HG03558 (cell line): ENCODE data around the gene CYREN.
"Not testable (repeated sequence)": the region's sequence is repeated elsewhere in the genome, so short reads cannot be mapped to it uniquely, and the experiment has no call there.

ENCODE experiments used
- ATAC-seq: cut with Tn5 transposase; IDR thresholded peaks from one replicate; pipeline ENCODE4 v1.9.1; 2021; ENCODE audit warnings: moderate number of reproducible peaks; ENCODE audit not compliant: unreplicated experiment; ENCODE audit errors: extremely low read depth

Gene CYREN

DNA sequence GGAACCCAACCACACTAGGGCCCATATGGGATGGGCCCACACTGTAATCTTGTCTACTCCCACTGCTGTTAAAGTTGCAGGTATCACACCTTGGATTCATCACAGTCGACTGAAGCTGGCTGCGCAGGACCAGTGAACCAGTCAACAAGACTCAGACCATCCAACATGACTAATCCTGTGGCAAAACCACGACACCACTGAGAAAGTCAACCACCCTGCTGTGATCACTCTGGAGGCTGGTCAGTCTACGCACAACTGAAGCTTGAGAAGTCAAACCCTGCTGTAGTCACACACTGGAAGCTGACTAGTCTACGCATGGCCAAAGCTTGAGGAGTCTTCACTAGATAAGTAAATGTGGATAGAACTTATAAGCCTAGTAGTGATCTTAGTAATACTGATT lies 9.6 kb upstream of the CYREN start:
- ATAC-seq, result no peak

DNA sequence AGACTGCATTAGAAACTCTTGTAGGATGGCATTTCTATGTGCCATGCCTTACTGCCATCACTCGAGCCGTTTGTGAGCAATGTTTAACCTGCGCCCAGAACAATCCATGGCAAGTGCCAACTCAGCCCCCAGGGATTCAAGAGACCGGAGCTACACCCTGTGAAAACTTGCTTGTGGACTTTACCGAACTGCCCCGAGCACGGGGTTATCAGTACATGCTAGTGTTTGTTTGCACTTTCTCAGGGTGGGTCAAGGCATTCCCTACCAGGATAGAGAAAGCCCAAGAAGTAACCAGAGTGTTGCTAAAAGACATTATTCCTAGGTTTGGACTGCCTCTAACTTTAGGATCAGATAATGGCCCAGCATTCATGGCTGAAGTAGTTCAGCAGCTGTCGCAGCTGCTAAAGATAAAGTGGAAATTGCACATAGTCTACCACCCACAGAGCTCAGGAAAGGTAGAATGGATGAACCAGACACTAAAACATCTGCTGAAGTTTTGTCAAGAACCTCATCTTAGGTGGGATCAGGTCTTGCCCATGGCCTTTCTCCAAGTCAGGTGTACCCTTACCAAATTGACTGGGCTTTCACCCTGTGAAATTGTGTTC lies 8.9 kb upstream of the CYREN start:
- ATAC-seq, result no peak

DNA sequence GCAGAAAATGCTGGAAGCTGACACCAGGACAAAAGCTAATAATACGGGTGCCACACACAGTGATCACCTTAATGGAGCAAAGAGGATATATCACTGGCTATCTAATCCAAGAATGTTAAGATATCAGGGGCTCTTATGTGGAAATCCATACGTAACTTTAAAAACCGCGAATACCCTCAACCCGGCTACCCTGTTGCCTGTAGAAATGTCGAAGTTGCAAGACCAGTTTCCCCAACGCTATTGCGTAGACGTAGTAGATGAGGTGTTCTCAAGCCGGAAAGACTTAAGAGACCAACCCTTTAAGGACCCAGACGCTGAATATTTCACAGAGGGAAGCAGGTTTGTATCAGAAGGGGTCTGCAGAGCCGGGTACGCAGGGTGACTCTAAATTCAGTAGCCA lies 7.9 kb upstream of the CYREN start:
- ATAC-seq, result no peak

DNA sequence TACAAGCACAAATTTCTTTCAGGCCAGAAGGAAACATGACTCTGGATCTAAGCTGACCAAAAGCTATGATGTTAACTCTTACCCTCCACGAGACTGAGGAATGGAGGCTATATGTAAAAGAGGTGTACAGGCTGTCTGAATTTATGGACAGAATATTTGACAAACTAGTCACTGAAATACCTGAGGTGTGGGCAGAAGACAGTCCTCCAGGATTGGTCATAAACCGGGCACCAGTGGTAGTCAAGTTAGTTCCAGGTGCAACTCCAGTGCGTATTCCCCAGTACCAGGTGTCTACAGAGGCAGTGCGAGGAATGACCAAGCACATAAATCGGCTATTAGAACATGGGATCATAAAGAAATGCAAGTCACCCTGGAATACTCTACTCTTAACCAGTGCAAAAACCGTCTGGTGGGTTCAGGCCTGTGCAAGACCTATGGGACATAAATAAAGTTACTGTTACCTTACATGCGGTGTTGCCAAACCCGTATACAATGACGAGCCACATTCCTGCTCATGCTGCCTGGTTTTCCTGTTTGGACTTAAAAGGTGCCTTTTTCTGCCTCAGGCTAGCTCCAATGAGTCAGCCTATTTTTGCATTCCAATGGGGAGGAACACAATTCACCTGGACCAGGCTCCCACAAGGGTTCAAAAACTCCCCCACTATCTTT lies 6.7 kb upstream of the CYREN start:
- no peak for ATAC-seq

DNA sequence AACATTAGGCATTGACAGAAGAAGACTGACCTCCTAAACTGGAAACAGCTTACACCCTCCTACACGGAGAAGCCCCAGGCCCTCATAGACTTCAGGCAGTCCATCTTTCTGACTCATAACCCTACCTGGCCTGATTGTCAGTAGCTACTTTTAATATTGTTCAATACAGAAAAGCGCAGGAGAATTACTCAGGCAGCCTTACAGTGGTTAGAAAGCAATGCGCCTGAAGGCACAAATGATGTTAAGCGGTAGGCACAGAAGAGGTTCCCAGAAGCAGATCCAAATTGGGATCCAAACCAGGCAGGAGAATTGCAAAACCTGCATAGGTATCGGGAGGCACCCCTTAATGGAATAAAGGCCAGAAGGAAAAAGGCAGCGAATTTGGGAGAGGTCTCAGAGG lies 5.4 kb upstream of the CYREN start:
- no peak for ATAC-seq

DNA sequence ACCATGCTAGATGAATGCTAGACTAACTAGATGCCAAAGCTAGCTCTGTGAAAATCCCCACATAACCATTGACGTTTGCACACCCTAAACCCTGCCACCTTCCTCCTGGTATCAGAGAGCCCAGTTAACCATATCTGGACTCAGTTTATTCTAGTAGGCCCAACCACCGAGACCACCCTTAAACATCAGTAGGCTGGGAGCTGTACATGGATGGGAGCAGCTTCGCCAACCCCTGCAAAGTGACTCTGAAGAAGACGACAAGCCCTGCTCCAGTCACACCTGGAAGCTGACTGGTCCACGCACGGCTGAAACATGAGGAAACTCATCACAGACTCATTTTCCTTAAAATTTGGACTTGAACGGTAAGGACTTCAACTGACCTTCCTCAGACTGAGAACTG lies 4.4 kb upstream of the CYREN start:
- no peak for ATAC-seq

DNA sequence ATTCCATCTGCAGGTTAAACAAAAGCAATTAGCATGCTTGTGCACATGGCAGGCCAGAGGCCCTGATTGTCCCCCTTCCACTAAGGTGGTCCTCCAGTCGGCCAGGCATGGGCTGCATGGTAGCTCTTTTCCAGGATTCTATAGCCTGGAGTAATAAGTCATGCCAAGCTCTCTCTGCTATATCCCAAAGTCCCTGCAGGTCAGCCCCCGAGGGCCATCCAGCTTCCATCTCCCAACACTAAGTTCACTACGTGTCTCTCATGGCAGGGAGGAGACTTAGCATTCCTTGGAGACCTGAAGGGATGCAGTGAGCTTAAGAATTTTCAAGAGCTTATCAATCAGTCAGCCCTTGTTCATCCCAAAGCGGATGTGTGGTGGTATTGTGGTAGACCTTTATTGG lies 3.4 kb upstream of the CYREN start:
- ATAC-seq, result not testable (repeated sequence)

DNA sequence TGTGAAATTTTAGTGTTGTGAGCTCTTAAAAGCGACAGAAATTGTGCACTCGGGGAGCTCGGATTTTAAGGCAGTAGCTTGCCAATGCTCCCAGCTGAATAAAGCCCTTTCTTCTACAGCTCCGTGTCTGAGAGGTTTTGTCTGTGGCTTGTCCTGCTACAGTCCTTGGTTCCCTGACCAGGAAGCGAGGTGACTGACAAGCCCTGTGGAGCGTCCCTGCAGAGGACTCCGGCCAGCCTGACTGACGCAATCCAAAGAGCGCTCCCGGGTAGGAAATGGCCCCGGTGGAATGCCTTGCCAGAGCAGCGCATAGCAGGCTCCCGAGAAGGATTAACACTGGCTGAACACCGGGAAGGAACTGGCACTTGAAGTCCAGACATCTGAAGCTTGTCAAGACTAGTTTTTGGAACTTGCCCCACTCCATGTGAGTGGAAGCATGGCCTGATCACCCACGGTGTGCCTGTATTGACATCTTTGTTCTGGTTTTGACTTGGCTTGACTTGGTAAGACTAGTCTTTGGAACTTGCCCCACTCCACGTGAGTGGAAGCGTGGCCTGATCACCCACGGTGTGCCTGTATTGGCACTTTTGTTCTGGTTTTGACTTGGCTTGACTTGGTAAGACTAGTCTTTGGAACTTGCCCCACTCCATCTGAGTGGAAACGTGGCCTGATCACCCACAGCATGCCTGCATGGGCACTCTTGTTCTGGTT lies 1.2 kb upstream of the CYREN start:
- not testable (repeated sequence) for ATAC-seq

DNA sequence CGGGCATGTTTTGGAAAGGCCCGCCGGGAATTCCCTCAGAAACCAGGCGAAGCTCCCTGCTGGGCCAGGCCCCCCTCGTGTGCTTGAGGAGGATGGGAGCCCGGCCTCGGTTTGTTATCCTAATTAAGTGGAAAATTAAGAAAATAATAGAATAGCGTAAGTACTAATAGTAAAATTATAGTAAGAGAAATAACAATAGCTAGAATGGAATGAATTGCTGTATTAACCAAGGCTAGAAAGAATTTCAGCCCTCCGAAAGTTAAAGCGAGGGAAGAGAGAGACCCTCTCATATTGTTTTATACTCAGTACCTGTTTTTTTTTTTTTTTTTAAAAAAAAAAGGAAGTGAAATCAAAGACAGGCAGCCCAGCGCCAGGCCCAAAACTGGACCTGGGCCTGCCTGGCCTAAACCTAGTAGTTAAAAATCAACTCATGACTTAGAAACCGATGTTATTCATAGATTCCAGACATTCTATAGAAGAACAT lies 533 bp upstream of the CYREN start:
- peak; percentile 17 for ATAC-seq

DNA sequence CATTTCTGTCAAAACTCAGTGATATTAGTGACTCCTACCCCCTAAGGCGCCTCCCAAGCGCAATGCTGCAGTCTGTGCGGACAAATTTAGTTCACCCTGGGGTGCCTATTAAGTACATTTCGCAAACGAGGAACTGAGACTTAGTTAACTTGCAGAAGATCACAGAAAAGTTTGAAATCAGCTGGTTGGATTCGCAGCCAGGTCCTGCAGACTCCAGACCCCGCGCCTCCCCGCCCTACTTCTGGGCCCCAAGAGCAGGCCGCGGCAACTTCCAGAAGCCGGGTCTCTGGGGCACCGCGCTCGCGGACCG lies 588 bp downstream of the CYREN start:
- no peak for ATAC-seq

DNA sequence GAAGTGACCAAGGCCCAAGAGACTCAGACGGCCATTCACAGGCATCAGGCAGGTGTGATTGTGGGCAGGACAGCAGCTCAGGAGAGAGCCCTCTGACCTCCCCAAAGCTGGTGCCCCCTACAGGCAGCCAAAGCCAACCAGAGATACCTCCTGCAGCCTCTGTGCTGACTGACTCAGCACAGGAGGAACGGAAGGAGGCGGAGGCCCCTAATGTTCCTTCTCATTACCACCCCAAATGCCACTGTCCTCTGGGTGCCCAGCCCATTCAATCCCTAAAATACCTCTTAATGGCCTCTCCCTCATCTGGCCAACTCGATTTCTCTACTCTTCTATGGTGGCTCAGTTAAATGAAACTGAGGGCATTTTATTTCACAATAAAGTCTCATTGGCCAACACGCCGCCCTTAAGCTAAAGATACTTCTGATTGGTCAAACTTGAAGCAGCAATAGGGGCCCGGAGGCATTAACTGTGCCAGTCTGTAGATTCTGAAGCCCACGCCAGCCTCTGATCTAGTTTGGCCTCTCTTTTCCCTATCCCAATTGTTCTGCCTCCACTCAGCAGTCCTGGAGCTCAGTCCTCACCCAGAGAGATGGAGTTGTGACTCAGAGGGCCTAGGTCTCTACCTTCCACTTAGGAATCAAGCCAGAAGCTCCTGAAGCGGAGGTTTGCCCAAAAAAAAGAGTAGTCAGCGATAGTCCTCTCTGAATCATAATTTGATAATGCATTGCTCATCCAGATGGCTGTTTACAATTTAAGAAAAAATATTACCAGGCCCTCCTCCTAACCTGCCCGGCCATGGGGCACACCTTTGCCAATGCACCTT lies 1.2 kb downstream of the CYREN start:
- ATAC-seq, result peak; percentile 27

DNA sequence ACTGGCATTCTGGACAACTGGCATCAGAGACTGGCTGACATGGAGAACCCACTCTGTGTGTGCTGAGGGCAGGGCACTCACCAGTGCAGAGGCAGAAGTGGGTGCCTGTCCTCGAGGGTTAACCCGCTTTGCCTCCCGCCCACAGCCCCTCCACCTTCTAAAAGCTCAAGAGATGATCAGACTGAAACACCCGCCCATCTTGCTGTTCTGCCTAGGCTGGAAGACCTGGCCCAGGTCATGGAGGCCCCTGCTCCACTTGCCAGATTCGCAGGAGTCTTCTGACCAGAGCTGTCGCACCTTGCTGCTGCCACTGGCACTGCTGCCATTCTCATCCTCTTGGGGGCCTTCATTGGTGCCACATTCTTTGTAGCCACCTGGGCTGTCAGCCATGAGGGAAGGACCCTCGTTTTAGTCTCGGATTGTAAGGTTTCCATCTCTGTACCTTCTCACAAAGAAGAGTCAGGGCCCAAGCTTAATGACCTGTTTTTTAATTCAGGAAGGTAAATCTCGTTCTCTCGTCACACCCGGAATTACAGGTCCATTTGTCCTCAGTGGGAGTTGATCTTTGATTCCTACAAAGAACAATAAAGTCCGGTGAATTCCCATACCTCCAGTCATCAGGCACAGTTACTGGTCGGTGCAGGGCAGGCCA lies 1.9 kb downstream of the CYREN start:
- no peak for ATAC-seq

DNA sequence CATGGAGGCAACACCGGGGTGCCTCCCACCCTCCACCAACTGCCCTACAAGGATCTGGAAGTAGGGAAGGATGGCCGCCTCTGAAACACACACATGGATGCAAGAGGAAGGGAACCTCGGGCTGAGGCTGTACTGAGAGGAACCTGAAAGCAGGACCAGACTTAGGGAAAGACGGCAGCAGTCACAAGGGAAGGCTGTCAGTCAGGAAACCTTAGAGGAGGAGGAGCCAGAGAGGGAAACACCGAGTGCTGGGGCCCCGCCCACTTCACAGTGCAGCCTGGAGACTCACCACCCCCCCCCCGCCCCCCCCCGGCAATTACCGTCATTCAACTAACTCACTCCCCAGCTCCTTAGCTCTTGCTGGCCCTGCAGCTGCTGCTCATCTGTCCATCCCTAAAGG lies 2.5 kb downstream of the CYREN start:
- ATAC-seq, result no peak

DNA sequence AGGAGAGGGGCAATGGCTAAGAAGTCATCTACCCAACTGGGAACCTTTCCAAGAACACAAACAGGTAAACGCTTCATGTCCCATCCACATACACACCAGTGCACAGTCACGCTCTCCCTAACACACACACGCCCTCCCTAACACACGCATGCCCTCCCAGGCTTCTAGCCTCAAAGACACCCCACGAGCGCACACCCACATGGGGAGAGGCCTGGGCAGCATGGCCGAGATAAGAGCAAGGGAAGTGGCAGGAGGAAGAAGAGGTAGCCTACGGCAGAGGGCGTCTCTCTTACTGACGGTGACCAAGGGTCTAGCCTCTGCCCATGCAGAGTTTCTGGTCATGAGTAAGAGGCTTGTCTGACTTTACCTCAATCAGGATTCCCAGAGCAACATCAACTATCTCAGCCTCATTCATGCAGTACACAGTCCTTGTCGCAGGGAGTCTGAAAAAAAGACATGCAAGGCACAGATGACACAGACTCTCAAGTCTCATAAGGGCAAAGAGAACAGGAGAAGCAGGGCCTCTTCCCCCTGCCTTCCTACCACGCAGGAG lies 3.1 kb downstream of the CYREN start:
- ATAC-seq, result no peak

DNA sequence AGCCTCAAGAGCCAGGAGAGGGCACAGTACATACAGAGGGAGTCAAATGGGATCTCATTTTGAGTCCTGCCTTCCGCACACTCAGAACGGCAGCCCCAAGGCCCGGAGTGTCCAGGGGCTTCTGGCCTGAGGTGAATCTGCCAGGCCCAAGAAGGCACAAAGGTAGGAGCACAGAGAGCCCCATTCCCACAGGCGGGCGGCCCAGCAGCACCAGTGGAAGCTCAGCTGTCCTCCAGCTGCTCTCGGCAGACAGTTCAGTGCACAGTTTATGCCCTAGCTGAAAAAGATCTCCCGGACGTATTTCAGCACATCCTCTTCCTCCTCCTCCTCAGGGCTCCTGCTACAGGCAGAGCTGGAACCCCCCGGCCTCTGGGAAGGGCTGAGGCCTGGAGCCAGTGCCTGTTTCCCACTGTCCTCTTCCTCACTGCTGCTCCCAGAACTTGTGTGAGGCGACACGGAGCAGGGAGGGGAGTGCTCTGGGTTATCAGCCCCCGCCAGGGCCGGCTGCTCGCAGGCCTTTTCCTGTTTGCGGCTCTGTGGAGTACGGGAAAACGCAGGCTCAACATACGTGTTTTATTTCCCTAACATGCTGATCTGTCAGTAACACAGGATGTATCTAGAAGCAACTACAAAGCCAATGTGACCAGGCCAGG lies 4.0 kb downstream of the CYREN start:
- ATAC-seq, result no peak

DNA sequence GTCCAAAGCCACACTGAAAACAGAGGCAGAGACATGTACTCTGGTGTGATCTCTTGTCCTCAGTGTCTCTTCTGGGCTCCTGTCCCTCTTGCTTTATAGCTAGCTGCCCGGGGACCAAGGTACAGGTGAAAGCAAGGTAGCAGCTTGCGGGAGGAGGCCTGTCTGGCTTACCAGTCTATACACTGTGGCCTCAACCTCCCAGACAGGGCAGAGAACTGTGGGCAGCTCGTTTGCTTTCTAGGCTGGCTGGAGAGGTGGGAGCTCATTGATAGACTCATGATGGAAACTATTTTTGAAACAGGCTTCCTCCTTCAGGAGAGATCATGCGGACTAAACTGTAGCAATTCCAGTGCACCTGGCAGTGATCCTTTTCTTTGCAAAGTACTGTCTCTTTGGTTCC lies 4.6 kb downstream of the CYREN start:
- no peak for ATAC-seq

DNA sequence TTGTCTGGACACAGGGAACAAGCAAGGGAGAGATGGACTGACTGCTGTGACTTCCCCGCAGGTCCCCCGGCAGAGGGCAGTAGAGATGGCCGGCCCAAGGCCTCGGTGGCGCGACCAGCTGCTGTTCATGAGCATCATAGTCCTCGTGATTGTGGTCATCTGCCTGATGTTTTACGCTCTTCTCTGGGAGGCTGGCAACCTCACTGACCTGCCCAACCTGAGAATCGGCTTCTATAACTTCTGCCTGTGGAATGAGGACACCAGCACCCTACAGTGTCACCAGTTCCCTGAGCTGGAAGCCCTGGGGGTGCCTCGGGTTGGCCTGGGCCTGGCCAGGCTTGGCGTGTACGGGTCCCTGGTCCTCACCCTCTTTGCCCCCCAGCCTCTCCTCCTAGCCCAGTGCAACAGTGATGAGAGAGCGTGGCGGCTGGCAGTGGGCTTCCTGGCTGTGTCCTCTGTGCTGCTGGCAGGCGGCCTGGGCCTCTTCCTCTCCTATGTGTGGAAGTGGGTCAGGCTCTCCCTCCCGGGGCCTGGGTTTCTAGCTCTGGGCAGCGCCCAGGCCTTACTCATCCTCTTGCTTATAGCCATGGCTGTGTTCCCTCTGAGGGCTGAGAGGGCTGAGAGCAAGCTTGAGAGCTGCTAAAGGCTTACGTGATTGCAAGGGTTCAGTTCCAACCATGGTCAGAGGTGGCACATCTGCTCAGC lies 6.0 kb downstream of the CYREN start:
- ATAC-seq, result no peak

DNA sequence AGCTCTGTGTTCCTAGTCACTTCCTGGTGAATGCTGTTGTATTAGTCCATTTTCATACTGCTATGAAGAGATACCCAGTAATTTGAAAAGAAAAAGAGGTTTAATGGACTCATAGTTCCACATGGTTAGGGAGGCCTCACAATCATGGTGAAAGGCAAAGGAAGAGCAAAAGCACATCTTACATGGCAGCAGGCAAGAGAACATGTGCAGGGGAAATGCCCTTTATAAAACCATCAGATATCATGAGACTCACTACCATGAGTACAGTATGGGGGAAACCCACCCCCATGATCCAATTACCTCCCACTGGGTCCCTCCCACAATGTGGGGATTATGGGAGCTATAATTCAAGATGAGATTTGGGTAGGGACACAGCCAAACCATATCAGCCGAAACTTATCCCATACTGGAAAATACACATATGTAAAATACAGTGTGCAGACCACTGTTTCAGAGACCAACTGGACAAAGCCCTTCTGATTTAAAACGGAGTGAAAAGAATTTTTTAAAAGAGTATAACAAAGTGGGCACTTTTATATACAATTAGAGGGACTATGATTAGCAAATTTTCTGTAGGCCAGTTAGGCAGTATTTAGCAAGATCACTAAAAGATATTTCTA lies 8.0 kb downstream of the CYREN start:
- ATAC-seq, result no peak

DNA sequence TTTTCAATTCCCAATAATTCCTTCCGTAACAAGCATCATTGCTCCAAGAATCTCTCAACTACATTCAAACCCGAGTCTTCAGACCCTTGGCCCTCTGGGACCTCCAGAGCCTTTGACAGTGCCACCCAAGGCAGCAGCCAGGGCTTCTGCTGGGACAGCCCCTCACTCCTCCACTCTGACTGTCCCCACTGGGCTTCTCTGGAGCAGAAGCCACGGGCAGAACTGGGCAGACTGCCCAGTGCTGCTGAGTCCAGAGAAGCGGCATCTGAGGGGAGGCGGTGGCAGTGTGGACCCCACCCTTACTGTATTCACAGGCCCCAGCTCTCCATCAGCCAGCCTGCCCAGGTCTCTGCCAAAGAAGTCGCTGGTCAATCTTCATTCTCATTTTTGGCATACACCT lies 8.8 kb downstream of the CYREN start:
- ATAC-seq, result no peak
